Stimulated activated CD8-positive, alpha-beta memory T cell treated with anti-CD3 and anti-CD28 coated beads, Interleukin-2, amount 100 ng/mL, for 48 hours (primary cell): ENCODE results near the gene TMEM164.
A peak's percentile ranks its signal among the peaks of the same experiment; 100 is the strongest.

Experiments used
- DNase-seq, 2 donors: peaks; one replicate each; pipeline ENCODE4 v3.0.0-alpha.2; 2020; ENCODE audit warnings: low read depth in 2 of 2

Gene TMEM164

GRCh38 chrX:110167952-110168451 lies 165.1 kb downstream of the TMEM164 start:
- DNase-seq: peak; percentile 20 to 42

- no peak for DNase-seq
Observed at GRCh38 chrX:110168585-110168984, 165.7 kb downstream of the TMEM164 start.

GRCh38 chrX:110170029-110170428 lies 167.1 kb downstream of the TMEM164 start:
- DNase-seq: no peak

- no peak for DNase-seq
Observed at GRCh38 chrX:110171442-110171841, 168.5 kb downstream of the TMEM164 start.

- DNase-seq: no peak
Observed at GRCh38 chrX:110172215-110172614, 169.3 kb downstream of the TMEM164 start.

- no peak for DNase-seq
Observed at GRCh38 chrX:110173192-110174175, 170.6 kb downstream of the TMEM164 start.

- no peak for DNase-seq
Observed at GRCh38 chrX:110175146-110175545, 172.2 kb downstream of the TMEM164 start.

- no peak for DNase-seq
Observed at GRCh38 chrX:110175696-110176095, 172.8 kb downstream of the TMEM164 start.

GRCh38 chrX:110178179-110178865 lies 175.4 kb downstream of the TMEM164 start:
- DNase-seq: no peak

- no peak for DNase-seq
Observed at GRCh38 chrX:110180176-110180927, 177.4 kb downstream of the TMEM164 start.

- DNase-seq: no peak
Observed at GRCh38 chrX:110180928-110181310, 178.0 kb downstream of the TMEM164 start.

- DNase-seq: no peak
Observed at GRCh38 chrX:110181459-110182137, 178.7 kb downstream of the TMEM164 start.

GRCh38 chrX:110182362-110182761 lies 179.4 kb downstream of the TMEM164 start:
- DNase-seq: no peak

- DNase-seq: no peak
Observed at GRCh38 chrX:110182865-110183264, 180.0 kb downstream of the TMEM164 start.

GRCh38 chrX:110183314-110183713 lies 180.4 kb downstream of the TMEM164 start:
- no peak for DNase-seq

- no peak for DNase-seq
Observed at GRCh38 chrX:110188701-110189558, 186.0 kb downstream of the TMEM164 start.

GRCh38 chrX:110192516-110192915 lies 189.6 kb downstream of the TMEM164 start:
- no peak for DNase-seq

- DNase-seq: no peak
Observed at GRCh38 chrX:110194977-110195376, 192.1 kb downstream of the TMEM164 start.

- no peak for DNase-seq
Observed at GRCh38 chrX:110201799-110202198, 198.9 kb downstream of the TMEM164 start.

- no peak for DNase-seq
Observed at GRCh38 chrX:110204986-110205385, 202.1 kb downstream of the TMEM164 start.
